CD1c-positive myeloid dendritic cell (primary cell): ENCODE measurements around the gene CYBA.
"Not testable (repeated sequence)": the region's sequence is repeated elsewhere in the genome, so short reads cannot be mapped to it uniquely, and the experiment has no call there.

Experiments used
- DNase-seq: peaks from one replicate; pipeline ENCODE4 v3.0.0-alpha.2; 2016; ENCODE audit errors: extremely low spot score

Gene CYBA

DNA sequence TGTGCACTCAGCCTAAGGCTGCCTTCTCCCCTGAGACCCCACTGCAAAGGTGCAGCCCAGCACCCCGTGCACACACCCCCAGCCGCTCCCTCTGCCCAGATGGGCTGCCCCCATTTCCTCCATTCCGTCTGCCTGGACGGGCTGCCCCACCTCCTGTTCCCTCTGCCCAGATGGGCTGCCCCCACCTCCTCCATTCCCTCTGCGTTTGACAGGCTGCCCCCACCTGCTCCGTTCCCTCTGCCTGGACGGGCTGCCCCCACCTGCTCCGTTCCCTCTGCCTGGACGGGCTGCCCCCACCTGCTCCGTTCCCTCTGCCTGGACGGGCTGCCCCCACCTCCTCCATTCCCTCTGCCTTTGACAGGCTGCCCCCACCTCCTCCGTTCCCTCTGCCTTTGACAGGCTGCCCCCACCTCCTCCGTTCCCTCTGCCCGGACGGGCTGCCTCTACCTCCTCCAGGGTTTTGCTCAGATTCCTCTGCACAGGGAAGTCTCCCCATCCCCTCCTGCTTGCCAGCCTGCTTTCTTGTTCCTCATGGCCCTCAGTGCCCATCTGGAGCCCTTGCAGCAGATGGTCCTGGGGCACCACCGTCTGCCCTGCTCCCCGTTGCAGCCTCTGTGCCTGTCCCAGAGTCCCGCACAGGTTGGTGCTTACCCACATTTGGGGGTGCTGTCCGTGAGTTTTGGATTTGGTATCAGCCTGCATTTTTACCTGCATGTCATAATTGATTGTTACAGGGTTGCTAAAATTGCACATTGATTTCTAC is 35.9 kb downstream of the CYBA start:
- no peak for DNase-seq

DNA sequence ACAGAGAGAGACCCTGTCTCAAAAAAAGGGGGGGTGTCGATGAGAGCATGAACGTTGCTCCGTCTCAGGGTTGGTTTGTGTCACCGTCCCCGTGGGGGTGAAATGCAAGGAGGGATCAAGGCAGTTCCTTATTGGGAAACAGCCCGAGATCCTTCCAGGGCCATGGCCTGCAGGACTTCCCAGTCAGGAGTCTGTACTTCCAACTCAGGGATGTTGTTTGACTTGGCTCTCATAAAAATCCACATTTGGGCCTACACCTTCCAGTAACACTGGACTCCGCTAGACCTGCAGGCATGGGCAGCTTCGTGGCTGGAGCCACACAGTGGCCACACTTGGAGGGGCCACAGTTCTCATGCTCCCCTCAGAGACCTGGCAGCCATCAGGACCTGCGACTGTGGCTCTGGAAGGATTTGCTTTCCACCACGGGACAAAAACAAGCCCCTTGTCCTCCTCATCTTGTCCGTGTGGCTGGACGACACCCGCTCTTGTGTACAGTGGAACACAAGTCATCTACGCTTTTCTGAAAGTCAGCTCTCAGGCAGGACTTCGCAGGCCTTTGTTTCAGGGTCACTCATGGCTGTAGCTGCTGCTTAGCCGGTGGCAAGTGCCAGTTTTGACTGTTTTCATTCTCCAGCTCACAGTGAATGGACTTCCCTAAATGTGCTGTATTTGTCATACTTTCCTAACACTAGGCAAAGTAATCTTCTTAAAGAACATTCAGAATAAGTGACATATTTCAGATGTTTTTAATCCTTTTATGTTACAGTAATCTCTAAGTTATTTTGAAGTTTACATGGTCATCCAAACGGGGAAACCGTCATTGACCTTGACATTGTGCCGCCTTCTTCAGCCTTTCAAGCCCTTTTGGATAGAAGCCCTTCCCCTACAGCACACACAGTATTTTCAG is 36.7 kb downstream of the CYBA start:
- DNase-seq, result no peak

DNA sequence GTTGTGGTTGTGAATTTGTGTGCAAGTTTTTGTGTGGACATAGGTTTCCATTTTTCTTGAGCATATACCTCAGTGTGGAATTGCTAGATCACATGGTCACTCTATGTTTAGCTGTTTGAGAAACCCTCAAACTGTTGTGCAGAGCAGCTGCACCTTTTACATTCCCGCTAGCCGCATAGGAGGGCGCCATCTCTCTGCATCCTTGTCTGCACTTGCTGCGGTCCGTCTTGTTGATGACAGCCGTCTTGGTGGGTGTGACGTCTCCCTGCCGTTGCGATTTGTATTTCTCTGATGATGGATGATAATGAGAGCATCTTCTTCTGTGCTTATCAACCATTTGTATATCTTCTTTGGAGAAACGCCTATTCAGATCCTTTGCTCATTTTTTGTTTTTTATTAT is 37.6 kb downstream of the CYBA start:
- DNase-seq, result no peak

DNA sequence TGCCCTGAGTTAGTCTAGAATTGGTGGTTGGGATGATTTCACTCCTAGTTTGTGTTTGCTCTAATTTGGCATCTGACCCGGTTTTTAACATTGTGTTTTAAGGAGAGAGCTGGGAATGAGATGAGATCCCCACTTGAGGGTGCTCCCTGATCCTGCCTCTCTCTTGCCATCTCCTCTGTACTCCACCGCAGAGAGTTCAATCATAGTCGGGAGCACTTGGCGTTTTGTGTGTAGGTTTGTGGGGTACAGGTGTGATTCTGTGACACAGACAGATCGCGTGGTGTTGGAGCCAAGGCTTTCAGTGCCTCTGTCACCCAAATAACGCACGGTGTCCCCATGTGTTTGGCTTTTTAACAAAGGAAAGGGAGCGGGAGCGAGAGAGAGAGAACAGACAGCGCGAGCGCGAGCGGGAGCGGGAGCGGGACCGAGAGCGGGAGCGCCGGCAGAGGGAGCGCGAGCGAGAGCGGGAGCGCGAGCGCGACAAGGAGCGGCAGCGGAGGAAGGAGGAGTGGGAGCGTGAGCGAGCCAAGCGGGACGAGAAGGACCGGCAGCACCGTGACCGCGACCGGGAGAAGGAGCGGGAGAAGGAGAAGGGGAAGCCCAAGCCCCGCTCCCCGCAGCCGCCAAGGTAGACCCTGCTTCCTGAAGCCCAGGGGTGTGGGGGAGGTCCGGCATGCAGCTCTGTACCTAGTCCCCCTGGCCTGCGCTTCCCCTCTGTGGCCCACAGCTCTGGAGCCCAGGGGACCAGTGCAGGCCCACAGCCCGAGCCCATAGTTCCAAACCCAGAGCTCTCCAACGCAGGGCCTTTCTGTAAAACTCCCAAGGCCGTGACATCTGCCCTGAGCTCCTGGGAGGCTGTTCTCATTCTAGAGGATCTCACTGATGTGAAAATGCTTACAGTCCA is 39.7 kb downstream of the CYBA start:
- no peak for DNase-seq

DNA sequence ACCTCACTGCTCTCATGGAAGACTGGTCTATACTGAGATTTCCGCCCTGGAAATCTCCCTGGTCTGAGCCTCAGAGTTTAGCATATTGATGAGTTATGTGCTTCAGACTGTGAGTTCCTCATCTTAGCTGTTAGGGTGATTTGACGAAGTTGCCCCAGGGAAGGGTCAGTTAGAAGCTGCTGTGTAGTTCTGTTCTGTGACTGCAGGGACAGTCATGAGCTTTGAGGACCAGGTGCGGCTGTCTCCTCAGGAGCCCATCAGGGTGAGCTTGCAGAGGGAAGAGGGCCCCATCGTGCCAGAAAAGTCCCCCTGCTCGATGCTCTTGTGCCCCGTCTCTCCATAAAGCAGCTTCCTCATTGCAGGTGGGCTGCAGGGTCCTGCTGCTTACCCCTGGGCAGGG is 40.8 kb downstream of the CYBA start:
- no peak for DNase-seq

DNA sequence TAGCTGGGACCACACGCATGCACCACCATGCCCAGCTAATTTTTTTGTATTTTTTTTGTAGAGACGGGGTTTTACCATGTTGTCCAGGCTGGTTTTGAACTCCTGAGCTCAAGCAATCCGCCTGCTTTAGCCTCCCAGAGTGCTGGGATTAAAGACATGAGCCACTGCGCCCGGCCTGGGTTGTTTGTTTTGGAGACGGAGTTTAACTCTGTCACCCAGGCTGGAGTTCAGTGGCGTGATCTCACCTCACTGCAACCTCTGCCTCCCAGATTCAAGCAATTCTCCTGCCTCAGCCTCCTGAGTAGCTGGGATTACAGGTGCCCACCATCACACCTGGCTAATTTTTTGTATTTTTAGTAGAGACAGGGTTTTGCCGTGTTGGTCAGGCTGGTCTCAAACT is 41.4 kb downstream of the CYBA start:
- not testable (repeated sequence) for DNase-seq

DNA sequence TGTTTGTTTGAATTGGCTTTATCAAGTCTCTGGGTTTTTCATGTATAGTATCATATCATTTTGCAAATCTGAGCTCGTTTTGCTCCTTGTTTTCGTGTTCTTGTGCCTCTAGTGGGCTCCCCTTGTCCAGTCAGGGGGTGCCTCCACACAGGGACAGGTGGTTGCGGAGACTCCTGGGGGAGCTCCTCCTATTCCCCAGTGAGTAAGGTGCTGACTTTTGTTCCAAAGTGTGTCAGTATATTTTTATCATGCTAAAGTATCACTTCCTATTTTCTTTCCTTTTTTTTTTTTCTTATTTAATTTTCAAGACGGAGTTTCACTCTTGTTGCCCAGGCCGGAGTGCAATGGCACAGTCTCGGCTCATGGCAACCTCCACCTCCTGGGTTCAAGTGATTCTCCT is 42.8 kb downstream of the CYBA start:
- no peak for DNase-seq

DNA sequence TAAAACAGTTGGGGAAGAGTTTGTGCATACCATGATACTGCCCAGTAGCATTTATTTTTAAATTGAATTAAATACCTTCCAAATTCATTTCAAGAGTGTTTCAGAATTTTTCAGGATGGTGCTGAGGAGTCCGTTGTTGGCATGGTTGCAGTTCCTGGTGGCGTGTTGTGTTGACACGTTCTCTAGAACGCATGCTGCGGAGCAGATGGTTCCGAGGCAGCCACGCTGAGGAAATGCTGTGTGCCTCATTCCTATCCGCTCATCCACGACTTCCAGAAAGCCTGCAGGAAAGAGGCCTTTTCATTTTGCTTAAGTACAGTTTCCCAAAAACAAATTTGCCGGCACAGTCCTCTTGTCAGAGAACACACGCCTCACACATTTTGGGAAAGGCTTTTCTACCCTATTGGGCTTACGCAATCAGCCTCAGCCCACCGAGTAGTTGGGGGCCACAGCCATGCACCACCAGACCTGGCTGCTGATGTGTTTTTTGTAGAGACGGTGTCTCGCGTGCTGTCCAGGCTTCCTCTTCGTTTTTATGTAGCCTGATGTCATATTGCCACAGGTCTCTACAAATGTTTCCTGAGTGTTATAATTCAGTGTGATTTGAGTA is 44.6 kb downstream of the CYBA start:
- DNase-seq, result no peak

DNA sequence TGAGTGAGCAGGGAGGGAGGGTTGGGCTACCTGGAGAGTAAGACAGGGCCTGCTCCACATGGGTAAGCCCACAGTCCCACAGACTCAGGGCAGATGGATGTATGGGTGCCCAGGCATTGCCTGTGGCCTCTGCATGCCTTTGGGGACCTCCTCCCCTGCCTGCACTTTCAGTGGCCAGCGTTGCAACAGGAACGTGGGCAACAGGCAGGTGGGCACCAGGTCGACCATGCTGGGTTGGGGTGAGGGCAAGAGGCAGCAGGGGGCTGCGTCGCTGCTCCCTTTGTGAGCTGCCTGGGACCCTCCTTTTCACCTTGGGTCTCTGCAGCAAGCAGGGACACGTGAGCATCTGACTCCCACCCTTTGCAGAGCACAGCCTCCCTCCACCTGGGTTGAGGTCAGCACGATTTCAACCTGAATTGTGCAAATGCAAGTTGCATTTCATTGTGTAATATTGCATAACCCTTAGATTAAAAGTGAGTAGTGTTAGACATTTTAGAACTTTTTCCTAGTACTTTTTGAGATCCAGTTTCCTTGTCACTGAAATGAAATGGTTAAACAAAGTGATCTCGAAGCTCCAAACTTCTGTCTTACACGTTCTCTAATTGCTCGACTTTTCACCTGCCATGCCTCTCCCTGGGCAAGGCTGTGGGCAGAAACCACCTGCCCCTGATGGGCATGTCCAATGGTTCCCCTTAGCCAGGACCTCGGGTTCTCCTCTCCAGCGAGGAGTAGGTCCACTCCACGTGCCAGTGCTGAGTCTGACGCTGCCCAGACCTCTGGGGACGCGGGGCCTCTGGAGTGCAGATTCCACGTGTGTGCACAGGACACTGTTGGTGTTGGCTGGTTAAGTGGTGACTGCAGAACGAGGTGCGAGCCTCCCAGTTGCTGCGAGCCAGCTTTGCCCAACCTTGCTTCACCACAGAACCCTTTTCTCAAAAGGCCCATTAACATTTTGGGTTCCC is 45.4 kb downstream of the CYBA start:
- DNase-seq, result no peak

DNA sequence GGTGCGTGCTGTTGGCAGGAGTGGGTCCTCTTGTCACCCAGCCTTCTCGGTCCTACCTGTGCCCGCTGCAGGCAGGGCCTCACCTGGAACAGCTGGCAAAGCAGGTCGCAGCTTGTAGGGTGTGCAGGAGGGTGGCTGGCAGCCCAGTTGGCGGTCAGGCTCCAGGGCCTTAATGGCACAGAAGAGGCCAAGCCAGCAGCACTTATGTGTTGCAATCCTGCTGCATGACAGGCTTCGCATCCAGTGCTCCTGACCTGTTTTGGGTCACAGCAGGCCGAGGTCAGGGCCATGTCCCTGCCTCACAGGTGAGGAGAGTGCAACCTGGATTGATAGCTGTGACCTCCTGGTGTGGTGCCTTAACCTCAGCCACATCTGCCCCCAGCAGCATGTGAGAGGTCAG is 48.8 kb downstream of the CYBA start:
- DNase-seq, result no peak

DNA sequence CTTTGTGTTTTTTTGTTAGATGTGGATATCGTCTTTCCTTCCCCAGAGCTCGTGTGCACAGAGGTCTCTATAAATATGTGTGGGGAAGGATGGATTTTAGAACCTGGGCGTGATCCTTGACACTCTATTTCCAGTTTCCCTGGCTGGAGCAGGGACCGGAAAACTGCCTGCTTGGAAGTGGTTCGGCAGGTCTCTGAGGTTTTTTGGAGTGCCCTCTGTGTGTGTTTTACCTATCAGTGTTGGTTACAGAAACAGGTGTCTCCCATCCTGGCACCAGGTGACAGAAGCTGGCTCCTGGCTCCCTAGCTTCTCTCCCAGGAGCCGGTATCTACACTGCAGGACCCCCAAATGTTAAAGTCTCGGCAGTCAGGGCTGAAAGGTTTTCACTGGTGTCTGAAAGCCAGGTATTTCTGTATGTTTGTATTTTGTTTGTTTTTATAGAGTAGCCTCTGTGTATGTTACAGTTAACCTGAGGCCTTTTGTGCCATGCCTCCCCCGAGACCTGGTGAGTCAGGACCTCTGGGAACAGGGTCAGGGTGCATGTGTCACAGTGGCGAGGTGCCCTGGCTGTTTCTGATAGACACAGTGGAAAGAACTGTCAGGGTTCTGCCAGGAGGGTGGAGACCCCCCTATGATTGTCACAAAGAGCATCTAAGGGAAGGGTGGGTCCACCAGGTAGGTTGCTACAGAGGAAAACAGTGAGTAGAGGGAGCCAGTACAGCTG is 49.4 kb downstream of the CYBA start:
- DNase-seq, result no peak

DNA sequence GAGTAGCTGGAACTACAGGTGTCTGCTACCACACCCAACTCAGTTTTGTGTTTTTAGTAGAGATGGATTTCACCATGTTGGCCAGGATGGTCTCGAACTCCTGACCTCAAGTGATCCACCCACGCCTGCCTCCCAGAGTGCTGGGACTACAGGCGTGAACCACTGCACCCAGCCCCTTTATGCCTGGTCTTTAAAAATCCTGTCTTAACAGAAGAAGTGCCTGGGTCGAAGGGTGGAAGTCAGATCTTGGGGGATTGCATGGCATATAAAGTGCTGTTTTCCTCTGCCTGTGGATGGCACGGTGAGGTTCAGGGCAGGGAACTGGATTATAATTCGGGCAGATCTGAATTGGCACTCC is 50.3 kb downstream of the CYBA start:
- no peak for DNase-seq

DNA sequence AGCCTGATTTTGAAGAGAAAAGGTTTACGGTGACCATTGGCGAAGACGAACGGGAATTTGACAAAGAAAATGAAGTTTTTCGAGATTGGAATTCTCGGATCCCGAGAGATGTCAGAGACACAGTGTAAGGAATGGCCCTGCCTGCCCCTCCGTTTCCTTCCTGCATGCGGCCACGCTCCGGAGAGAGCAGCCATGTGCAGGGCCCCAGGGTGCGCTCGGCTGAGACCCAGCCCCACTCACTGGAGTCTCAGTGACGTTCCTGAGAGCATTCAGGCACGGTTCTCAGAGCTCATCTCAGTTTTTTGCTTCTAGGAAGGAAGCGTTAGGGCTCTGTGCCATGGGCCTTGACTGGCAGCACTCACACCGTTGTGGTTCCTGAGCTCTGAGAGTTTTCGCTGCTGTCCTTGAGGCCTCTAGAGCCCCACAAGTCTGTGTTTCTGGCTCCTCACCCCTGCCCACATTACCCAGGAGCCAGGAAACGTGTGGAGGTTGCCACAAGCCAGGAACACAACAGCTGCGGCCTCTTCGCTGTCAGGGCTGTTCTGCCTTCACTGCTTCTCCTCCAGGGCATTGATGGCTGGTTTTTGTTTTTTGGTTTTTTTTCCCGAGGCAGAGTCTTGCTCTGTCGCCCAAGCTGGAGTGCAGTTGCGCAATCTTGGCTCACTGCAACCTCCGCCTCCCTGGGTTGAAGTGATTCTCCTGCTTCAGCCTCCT is 50.9 kb downstream of the CYBA start:
- DNase-seq, result no peak

DNA sequence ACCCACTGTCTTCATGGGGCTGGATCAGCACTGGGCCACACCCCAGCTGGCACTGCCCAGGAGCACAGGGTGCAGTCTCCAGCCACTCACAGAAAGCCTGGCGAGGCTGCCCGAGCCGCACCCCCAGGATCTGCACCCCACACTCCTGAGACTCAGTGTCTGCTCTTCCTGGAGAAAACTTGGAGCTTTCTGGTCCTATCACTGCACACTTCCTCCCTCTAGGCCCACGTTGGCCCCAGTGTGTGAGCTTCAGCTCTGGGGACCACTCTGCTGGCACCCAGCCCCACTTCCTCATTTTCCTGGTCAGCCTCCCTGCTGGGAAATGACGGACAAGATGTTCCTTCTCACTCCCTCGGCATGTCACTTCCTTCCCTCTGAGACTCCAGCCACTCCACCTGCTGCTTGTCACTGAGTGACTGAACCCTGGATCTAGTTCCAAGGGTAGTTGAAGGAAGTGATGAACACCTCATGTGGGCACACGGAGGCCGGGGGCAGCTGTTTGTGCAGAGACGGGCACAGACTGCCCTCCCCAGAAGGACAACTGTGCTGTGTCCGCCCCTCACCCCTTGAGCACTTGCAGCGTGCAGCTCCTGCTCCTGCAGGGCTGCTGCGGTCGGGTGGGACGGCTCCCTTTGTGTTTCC is 51.6 kb downstream of the CYBA start:
- DNase-seq, result peak; percentile 91

DNA sequence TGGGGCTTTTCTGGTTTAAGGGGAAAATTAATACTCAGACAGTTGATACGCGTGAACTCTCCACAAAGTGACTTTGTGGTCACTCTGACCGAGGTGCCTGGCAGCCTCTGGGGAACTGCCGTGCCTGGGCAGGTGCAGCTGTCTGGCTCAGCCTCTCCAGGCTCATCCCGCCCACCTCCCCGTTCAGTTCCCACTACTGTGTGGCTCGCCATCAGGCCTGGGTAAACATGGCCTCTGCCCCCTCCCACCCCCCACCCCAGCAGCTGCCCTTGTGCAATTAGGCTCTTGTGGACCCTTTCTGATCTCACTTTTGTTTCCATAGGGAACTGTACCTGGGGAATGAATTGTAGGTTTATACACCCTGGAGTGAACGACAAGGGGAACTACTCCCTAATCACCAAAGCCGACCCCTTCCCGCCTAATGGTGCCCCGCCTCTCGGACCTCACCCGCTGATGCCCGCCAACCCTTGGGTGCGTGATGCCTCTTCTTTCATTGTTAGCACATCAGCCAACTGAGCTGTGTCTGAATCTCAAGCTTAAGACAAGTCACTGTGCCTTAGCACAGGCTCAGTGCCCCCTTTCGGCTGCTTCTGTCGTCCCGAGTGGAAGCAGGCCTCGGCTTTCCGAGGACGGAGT is 52.9 kb downstream of the CYBA start:
- no peak for DNase-seq

DNA sequence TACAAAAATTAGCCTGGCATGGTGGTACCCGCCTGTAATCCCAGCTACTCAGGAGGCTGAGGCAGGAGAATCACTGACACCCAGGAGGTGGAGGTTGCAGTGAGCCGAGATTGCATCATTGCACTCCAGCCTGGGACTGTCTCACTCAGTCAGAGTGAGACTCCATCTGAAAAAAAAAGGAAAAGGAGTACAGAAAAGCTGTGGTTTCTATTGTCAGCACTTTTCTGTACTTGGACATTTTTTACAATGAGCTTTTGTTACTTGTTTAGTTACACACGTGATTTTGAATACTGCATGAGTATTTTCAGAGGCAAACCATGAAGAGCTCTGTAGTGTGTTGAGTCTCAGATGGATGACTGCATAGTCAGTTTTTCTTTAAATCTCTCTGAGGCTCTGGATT is 54.4 kb downstream of the CYBA start:
- peak; percentile 40 for DNase-seq

DNA sequence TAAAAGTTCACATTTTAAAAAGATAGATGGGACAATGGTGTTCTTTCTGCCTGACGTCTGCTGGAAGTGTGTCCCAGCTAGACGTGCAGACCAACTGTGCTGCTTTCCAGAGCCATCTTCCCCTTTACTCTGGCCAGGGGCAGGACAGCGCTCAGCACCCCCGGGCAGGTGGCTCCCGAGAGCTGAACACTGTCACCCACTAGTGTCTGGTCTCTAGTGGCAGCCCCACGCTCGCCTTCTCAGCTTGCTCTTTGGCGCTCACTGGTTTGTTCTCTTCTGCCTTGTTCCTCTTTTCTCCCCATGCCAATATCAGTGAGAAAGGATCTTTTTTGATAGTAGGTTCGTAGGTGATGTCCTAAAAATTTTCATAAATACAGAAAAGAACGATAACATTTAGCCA is 54.9 kb downstream of the CYBA start:
- no peak for DNase-seq

DNA sequence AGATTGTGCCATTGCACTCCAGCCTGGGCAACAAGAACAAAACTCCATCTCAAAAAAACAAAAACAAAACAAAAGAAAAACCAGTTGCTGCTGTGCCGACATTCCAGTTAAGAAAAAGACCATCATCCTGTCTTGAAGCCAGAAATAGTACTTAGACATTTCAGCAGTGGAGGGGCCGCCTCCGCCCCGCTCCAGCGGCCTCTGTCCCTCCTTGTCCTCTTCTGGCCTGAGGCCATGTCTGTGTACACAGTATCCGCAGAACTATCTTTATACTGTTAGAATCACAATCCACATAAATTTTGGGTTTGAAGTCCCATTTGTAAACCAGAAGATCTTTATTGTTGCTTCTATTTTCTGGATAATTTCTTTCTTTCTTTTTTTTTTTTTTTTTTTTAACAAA is 55.8 kb downstream of the CYBA start:
- DNase-seq, result no peak
